Astrocyte of the cerebellum (primary cell): Measurements from ENCODE around the gene STOX1.
"Not testable (repeated sequence)": the region's sequence is repeated elsewhere in the genome, so short reads cannot be mapped to it uniquely, and the experiment has no call there.

Experiments
- DNase-seq: peaks from one replicate; pipeline ENCODE4 v3.0.0-alpha.2; 2011; ENCODE audit warnings: low read depth
- H3K4me3 ChIP-seq: 2 replicates; pipeline ENCODE4 v1.5.1; 2011; ENCODE audit warnings: mild to moderate bottlenecking, low read depth, low read length, moderate library complexity
- in situ Hi-C: cut with HindIII; loops from 2 replicates; pipeline ENCODE4 v1.10.0; 2017; ENCODE audit warnings: low sequenced_read_pairs
- TF ChIP-seq, protein P1 (sequence below): IDR thresholded peaks from 2 replicates; pipeline ENCODE4 v1.5.1; 2012; ENCODE audit warnings: low read length, low read depth, moderate library complexity, mild to moderate bottlenecking; ENCODE audit errors: missing control alignments

The STOX1 gene

DNA sequence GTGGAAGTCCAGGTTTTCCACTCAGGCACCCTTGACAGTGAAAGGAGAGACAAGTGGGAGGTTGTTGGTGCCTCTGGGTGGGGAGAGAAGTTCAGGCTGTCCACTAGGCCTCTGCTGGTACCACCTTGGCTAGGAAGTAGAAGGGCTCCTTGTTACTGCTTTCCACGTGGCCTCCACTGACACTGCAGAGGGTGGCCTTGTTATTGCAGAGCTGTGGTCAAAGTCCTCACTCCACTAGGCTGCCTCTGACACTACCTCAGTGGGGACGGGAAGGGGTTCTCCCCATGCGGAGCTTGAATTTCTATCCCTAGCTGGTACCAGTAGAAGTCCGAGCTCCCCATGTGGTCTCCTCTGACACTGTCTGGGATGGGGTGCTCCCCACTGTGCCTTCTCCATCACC, 14.9 kb upstream of the STOX1 start:
- in situ Hi-C loops, result no loop called here
- DNase-seq, result no peak
- TF ChIP-seq, protein P1, sequence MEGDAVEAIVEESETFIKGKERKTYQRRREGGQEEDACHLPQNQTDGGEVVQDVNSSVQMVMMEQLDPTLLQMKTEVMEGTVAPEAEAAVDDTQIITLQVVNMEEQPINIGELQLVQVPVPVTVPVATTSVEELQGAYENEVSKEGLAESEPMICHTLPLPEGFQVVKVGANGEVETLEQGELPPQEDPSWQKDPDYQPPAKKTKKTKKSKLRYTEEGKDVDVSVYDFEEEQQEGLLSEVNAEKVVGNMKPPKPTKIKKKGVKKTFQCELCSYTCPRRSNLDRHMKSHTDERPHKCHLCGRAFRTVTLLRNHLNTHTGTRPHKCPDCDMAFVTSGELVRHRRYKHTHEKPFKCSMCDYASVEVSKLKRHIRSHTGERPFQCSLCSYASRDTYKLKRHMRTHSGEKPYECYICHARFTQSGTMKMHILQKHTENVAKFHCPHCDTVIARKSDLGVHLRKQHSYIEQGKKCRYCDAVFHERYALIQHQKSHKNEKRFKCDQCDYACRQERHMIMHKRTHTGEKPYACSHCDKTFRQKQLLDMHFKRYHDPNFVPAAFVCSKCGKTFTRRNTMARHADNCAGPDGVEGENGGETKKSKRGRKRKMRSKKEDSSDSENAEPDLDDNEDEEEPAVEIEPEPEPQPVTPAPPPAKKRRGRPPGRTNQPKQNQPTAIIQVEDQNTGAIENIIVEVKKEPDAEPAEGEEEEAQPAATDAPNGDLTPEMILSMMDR, result no peak
- no peak overlapping the region for H3K4me3 ChIP-seq

- in situ Hi-C loops, result no loop called here
- no peak for DNase-seq
- no peak overlapping the region for H3K4me3 ChIP-seq
- TF ChIP-seq, protein P1, result no peak
Measured at GRCh38 chr10:68813559-68813958, 13.8 kb upstream of the STOX1 start.

- TF ChIP-seq, protein P1, result no peak
- no peak for DNase-seq
- in situ Hi-C loops, result no loop called here
- no peak overlapping the region for H3K4me3 ChIP-seq
Measured at GRCh38 chr10:68816796-68817412, 10.4 kb upstream of the STOX1 start.

DNA sequence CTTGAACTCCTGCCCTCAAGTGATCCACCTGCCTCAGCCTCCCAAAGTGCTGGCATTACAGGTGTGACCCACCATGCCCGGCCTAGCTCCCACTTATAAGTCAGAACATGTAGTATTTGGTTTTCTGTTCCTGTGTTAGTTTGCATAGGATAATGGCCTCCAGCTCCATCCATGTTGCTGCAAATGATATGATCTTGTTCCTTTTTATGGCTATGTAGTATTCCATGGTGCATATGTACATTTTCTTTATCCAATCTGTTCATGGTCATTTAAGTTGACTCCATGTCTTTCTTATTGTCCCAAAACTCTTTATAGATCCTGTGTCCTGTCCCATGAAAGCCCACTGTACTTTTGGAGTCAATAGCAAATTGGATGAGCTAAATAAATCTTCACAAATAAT, 7.0 kb upstream of the STOX1 start:
- DNase-seq, H3K4me3 ChIP-seq, in situ Hi-C loops: not testable (repeated sequence)

DNA sequence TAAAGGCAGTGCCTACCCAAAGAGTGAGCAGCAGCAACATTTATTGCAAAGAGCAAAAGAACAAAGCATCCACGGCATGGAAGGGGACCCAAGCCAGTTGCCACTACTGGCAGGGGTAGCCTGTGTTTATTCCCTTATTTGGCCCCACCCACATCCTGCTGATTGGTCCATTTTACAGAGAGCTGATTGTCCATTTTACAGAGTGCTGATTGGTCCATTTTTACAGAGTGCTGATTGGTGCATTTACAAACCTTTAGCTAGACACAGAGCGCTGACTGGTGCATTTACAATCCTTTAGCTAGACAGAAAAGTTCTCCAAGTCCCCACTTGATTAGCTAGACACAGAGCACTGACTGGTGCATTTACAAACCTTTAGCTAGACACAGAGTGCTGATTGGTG, 4.7 kb upstream of the STOX1 start:
- H3K4me3 ChIP-seq, in situ Hi-C loops, DNase-seq: not testable (repeated sequence)

DNA sequence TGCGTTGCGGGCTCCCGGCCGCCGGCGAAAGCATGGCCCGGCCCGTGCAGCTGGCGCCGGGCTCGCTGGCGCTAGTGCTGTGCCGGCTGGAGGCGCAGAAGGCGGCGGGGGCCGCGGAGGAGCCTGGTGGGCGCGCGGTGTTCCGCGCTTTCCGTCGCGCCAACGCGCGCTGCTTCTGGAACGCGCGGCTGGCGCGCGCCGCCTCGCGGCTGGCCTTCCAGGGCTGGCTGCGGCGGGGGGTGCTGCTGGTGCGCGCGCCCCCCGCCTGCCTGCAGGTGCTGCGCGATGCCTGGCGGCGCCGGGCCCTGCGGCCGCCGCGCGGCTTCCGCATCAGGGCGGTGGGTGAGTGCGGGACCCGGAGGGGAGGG, 245 bp downstream of the STOX1 start:
- DNase-seq, in situ Hi-C loops: not testable (repeated sequence)
- peak overlapping the region; percentile 59 for H3K4me3 ChIP-seq

- H3K4me3 ChIP-seq, result peak overlapping the region; percentile 26
- DNase-seq, in situ Hi-C loops: not testable (repeated sequence)
Measured at GRCh38 chr10:68828083-68828601, 811 bp downstream of the STOX1 start.

GRCh38 chr10:68828833-68829232, 1.5 kb downstream of the STOX1 start:
- DNase-seq, result no peak
- no peak overlapping the region for H3K4me3 ChIP-seq
- in situ Hi-C loops, result no loop called here
- TF ChIP-seq, protein P1, result no peak

DNA sequence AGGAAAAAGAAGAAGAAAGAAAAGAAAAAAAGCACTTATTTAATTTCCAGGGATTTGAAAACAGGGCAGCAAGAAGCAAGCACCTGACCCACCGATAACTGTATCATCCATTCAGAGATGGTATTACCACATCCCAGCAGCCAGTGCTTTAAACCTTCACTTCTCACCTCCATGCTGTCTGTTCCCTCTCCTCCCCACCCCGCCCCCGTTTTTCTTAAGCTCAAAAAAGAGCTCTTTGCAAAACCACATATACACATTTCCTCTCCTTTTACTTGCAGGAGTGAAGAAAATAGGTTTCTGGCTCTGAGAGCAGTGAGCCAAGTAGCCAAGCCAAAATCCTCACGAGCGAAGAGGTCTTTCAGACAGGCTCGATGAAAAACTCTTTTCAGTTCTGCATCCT, 2.2 kb downstream of the STOX1 start:
- in situ Hi-C loops, result no loop called here
- no peak for DNase-seq
- H3K4me3 ChIP-seq, result no peak overlapping the region
- TF ChIP-seq, protein P1, result no peak
